HL-60/S4 (cell line): ENCODE results near the gene TMEM108.

Experiments
- in situ Hi-C: fragments of 300-500 bp; cut with MboI; formaldehyde crosslinking; loops from 2 replicates; pipeline ENCODE4 v1.14.3; 2022; ENCODE audit warnings: low sequenced_read_pairs

Gene TMEM108

GRCh38 chr3:133269393-133269792 lies 231.2 kb downstream of the TMEM108 start:
- in situ Hi-C loops, result no loop called here

GRCh38 chr3:133270631-133271030 lies 232.4 kb downstream of the TMEM108 start:
- in situ Hi-C loops, result no loop called here

DNA sequence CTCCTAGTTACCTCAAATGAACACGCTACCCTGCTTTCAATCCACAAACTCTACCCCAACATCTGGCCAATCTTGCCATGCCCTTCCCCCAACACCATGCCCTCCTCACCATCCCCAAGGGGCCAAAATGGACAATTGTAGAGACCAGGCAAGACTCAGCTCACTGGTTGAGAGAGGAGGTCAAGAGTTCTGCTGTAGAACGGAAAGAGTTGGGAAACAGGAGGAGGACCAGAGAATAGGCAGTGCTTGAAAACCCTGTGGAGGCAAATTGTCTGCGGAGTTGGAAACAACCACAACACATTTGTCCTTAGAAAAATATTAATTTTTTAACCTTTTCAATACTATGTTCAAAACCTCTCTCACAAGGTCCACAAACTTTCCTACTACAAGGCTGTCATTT lies 232.9 kb downstream of the TMEM108 start:
- in situ Hi-C loops, result no loop called here

GRCh38 chr3:133271539-133271938 lies 233.3 kb downstream of the TMEM108 start:
- in situ Hi-C loops, result no loop called here

GRCh38 chr3:133273346-133273745 lies 235.2 kb downstream of the TMEM108 start:
- in situ Hi-C loops, result no loop called here

GRCh38 chr3:133274477-133274876 lies 236.3 kb downstream of the TMEM108 start:
- in situ Hi-C loops, result no loop called here

- in situ Hi-C loops, result no loop called here
Observed at GRCh38 chr3:133276594-133276993, 238.4 kb downstream of the TMEM108 start.

DNA sequence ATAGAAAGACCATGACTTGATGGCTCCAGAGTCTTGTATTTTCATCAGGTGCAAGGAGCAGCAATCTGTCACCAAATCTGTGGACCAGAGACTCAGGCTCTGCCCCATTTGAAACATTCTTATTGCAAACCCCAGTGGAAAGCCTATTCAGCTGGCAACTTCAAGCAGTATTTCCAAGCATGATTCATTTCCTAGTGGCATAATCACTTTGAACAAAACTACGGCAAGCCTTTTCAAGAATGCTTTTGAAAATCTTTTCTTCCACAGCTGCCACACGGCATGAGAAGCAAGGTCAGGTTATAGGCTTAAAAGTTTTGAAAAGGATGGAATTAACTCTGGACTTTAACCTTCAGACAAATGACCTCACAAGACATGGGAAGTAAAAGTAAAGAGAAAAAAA lies 239.6 kb downstream of the TMEM108 start:
- in situ Hi-C loops, result no loop called here

GRCh38 chr3:133278260-133279043 lies 240.3 kb downstream of the TMEM108 start:
- in situ Hi-C loops, result no loop called here

GRCh38 chr3:133280586-133280985 lies 242.4 kb downstream of the TMEM108 start:
- in situ Hi-C loops, result no loop called here

DNA sequence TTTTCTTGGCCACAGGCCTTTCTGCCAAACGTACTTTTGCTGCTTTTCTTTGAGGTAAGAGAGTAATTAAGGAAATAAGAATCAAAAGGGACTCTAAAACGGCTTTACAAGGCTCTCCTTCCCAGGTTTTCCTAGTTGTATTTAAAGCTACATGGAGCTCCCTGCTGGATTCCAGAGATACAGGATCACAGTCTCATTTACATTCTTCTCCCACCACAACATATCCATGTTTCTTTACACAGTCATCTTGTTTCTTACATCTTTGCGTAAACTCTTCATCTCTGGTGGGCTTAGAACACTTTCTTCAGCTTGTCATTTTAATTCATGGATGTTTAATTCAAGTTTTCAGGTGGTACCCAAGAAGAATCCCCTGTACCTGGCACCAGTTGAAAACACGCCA lies 244.0 kb downstream of the TMEM108 start:
- in situ Hi-C loops, result no loop called here

GRCh38 chr3:133283958-133284807 lies 246.0 kb downstream of the TMEM108 start:
- in situ Hi-C loops, result no loop called here

DNA sequence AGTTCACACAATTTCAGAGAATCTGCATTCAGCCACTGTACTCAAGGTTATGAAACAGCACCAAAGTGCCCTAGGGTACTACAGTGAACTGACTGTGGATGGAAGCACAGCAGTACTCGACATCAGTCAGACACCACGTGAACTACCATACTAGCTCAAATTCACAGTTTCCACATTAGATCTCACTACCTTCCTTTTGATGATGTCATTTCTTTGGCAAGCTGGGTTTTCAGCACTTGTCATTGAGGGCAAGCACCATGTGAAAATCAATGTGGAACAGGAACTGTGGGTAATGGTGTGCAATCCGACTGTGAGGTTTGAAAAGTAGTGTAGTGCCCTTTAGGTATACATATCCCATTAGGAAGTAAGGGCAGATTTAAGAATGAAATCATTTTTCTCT lies 251.1 kb downstream of the TMEM108 start:
- in situ Hi-C loops, result no loop called here

GRCh38 chr3:133292296-133292695 lies 254.1 kb downstream of the TMEM108 start:
- in situ Hi-C loops, result no loop called here

DNA sequence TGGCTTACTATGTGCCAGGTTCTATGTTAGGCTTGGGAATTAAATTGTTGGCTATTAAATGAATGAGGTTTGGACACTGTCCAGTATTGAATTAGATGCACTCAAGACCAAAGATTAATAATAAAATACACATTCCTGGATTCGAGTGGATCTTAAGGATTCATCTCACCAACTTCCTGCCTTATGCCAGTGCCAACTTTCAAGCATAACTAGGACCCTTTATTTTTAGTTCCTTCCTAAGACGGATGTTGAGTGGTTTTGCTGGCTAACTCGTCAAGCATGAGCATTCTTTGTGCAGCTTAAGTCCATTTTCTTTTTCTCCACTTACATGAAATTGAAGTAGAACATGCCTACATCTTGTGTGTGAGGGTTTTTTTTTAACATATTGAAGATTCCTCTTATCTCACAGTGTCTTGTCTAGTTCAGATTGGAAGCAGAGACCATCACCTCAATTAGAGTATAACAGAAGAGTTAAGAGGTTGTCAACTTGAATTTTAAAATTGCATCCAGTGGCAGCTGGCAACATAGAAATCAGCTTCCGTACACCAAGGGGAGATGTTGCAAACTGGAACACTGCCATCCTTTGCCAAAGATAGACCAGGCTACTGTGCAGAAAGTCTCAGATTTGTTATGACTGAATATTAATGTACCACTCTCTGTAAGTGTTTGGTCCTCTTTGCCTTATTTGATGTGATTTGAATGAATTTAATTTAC lies 255.4 kb downstream of the TMEM108 start:
- in situ Hi-C loops, result no loop called here

DNA sequence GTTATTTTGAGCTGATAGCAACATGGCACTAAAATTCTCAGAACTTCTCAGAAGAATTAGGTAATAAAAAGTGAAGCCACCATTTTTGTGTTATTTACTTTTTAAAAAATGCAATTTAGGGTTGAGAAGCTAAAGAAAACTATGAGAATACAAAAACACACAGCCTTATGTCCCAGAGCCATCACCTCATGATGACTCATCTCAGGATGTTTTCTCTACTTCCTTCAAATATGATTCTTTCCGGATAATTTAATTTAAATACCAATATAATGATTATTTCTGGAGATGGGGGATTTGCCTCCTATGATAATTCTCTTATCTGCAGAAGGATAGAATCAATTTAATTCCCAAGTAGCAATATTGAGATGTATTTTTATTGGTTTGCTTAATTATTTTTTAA lies 256.1 kb downstream of the TMEM108 start:
- in situ Hi-C loops, result no loop called here

GRCh38 chr3:133295199-133295901 lies 257.2 kb downstream of the TMEM108 start:
- in situ Hi-C loops, result no loop called here

DNA sequence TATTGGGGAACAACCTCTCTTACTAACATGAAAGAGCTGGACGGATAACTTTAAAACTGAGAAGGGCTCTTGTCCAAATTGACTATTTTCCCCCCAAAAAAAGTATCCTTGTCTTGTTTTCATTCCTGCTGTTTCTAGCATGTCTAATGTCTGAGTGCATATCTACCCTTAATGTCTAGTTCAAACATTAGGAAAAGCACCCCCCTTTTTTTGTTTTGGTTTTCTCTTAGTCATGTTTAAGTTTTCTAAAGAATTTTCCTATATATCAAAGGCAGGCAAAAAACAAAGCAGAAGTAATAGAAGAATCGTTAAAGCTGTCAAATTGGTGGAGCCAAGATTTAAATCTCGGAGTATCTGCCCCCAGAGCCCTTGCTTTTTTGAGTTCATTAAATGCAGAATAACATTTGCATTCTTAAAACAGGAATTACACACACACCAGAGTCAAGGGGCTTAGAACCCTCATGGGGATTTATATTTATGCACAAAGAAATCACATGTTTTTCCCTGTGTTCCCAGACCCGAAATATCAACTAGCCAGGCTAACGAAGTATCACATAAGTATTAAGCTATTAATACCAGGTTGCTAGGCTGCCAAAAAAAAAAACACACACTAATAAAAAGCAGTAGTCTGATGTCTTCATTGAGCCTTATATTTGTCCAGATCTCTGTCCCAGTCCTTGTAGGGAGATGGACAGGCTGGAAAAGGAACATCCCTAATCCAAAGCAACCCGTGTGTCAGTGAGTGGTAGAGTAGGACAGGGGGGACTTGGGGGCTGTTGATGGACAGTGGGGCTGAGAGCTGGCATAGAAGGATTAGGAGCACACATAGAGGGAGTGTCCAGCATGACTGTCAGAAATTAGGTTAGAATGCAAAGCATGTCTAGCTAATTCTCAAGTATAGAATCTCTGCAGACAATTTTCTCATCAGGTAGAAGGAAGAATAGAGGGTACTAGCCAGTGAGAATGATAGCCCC lies 258.0 kb downstream of the TMEM108 start:
- in situ Hi-C loops, result no loop called here

GRCh38 chr3:133296981-133297380 lies 258.8 kb downstream of the TMEM108 start:
- in situ Hi-C loops, result no loop called here

- in situ Hi-C loops, result no loop called here
Observed at GRCh38 chr3:133300102-133300501, 261.9 kb downstream of the TMEM108 start.
